SK-N-SH (cell line): Measurements from ENCODE around the gene CA6. TPM values are rescaled to one million over a fixed set of nuclear protein-coding genes. Genes with fewer than 3 reads are reported as not detected.
"Not testable (repeated sequence)": the region's sequence is repeated elsewhere in the genome, so short reads cannot be mapped to it uniquely, and the experiment has no call there.

Experiments
- CTCF ChIA-PET: fragments of 300-600, 350-600 bp; formaldehyde crosslinking; extraction: SDS; loops from one replicate; lab custom pipeline; 2021; lab: Yijun Ruan, JAX
- POLR2A ChIA-PET: fragments of 350-600 bp; sonication (Branson Sonifier 250); formaldehyde crosslinking; extraction: SDS; loops from one replicate; lab custom pipeline; 2020; ENCODE audit warnings: antibody characterized with exemption, inconsistent platforms; lab: Yijun Ruan, JAX
- DNase-seq: peaks from one replicate; pipeline ENCODE4 v3.0.0; 2012
- H2AFZ ChIP-seq: fragments of 200-600 bp; sonication (generic); 2 replicates; pipeline ENCODE4 v1.8.1; 2016; ENCODE audit warnings: antibody characterized with exemption, mild to moderate bottlenecking, low read depth
- H3F3A ChIP-seq: fragments of 200-600 bp; sonication (generic); replicated peaks from 2 replicates; pipeline ENCODE3; 2016; ENCODE audit warnings: antibody characterized with exemption, mild to moderate bottlenecking; ENCODE audit not compliant: insufficient read depth
- H3K27ac ChIP-seq, 2 experiments: fragments of 200-500 bp in 1 of 2; fragments of 200-600 bp in 1 of 2; sonication (Bioruptor generic) in 1 of 2; sonication (generic), shearing (Covaris generic) in 1 of 2; 2 replicates each; pipeline versions ENCODE4 v1.5.1 to v1.6.1; 2014 to 2016; ENCODE audit warnings: low read depth in 2 of 2, inconsistent platforms in 1 of 2, low read length in 1 of 2, mild to moderate bottlenecking in 1 of 2, mixed read lengths in 1 of 2
- H3K27me3 ChIP-seq: fragments of 200-600 bp; sonication (generic), shearing (Covaris generic); 2 replicates; pipeline ENCODE4 v1.6.1; 2016; ENCODE audit warnings: mixed run types; ENCODE audit not compliant: insufficient read depth
- H3K36me3 ChIP-seq, 2 experiments: fragments of 200-500 bp in 1 of 2; fragments of 200-600 bp in 1 of 2; sonication (Bioruptor generic) in 1 of 2; sonication (generic) in 1 of 2; replicated peaks in 1 of 2; 2 replicates each; pipeline versions ENCODE3 to v1.5.1; 2014 to 2016; ENCODE audit warnings: low read length in 1 of 2, mild to moderate bottlenecking in 1 of 2; ENCODE audit not compliant: insufficient read depth in 2 of 2, control insufficient read depth in 1 of 2
- H3K4me1 ChIP-seq, 2 experiments: fragments of 200-500 bp in 1 of 2; fragments of 200-600 bp in 1 of 2; sonication (Bioruptor generic) in 1 of 2; sonication (generic), shearing (Covaris generic) in 1 of 2; 2 replicates each; pipeline versions ENCODE4 v1.5.1 to v1.6.1; 2014 to 2016; ENCODE audit warnings: low read depth in 1 of 2, low read length in 1 of 2, mixed run types in 1 of 2; ENCODE audit not compliant: insufficient read depth in 2 of 2, control insufficient read depth in 1 of 2
- H3K4me2 ChIP-seq: fragments of 200-600 bp; sonication (generic), shearing (Covaris generic); 2 replicates; pipeline ENCODE4 v1.6.1; 2017; ENCODE audit warnings: mixed run types
- H3K4me3 ChIP-seq, 2 experiments: fragments of 200-500 bp in 1 of 2; fragments of 200-600 bp in 1 of 2; sonication (Bioruptor generic) in 1 of 2; sonication (generic), shearing (Covaris generic) in 1 of 2; 2 replicates each; pipeline versions ENCODE4 v1.5.1 to v1.8.1; 2014 to 2016; ENCODE audit warnings: low read depth in 2 of 2, inconsistent platforms in 1 of 2, low read length in 1 of 2, mild to moderate bottlenecking in 1 of 2, mixed read lengths in 1 of 2, moderate library complexity in 1 of 2
- H3K79me2 ChIP-seq: fragments of 200-600 bp; sonication (generic); 2 replicates; pipeline ENCODE4 v1.8.1; 2017; ENCODE audit warnings: mild to moderate bottlenecking; ENCODE audit not compliant: insufficient read depth
- H3K9ac ChIP-seq: fragments of 200-600 bp; sonication (generic); 2 replicates; pipeline ENCODE4 v1.6.1; 2017; ENCODE audit warnings: mixed run types
- H3K9me2 ChIP-seq: fragments of 200-600 bp; sonication (generic); 2 replicates; pipeline ENCODE4 v1.6.1; 2017; ENCODE audit warnings: mixed run types
- H3K9me3 ChIP-seq: fragments of 200-600 bp; sonication (generic); 2 replicates; pipeline ENCODE4 v1.6.1; 2017; ENCODE audit warnings: mixed run types, mild to moderate bottlenecking, moderate library complexity
- H4K20me1 ChIP-seq: fragments of 200-600 bp; sonication (generic); 2 replicates; pipeline ENCODE4 v1.6.1; 2017; ENCODE audit warnings: mild to moderate bottlenecking, mixed run types; ENCODE audit not compliant: insufficient read depth
- CHD2 ChIP-seq: fragments of 150-350 bp; IDR thresholded peaks from 2 replicates; pipeline ENCODE4 v1.6.1; 2018; ENCODE audit warnings: low read length; ENCODE audit not compliant: partially characterized antibody
- CTCF ChIP-seq: fragments of 200-600 bp; sonication (generic); IDR thresholded peaks from 2 replicates; pipeline ENCODE4 v1.6.1; 2017; ENCODE audit warnings: antibody characterized with exemption, mild to moderate bottlenecking, moderate library complexity
- ELF1 ChIP-seq: IDR thresholded peaks from 2 replicates; pipeline ENCODE4 v1.4.0; 2012
- EP300 ChIP-seq, 2 experiments: IDR thresholded peaks; 2 replicates each; pipeline versions ENCODE4 v1.4.0 to v1.6.1; 2012; ENCODE audit warnings: borderline replicate concordance in 1 of 2, low read depth in 1 of 2, low read length in 1 of 2
- FOSL2 ChIP-seq: IDR thresholded peaks from 2 replicates; pipeline ENCODE4 v1.4.0; 2012; ENCODE audit warnings: low read depth, mild to moderate bottlenecking, moderate library complexity, borderline replicate concordance
- FOXM1 ChIP-seq: IDR thresholded peaks from 2 replicates; pipeline ENCODE4 v1.4.0; 2012; ENCODE audit warnings: low read depth, mild to moderate bottlenecking
- JUND ChIP-seq: IDR thresholded peaks from 2 replicates; pipeline ENCODE4 v1.4.0; 2012
- NRF1 ChIP-seq: IDR thresholded peaks from 2 replicates; pipeline ENCODE4 v1.6.1; 2012; ENCODE audit warnings: low read depth, mild to moderate bottlenecking, low read length
- POLR2AphosphoS5 ChIP-seq: IDR thresholded peaks from 2 replicates; pipeline ENCODE4 v1.6.1; 2012; ENCODE audit warnings: low read depth, low read length
- RXRA ChIP-seq: IDR thresholded peaks from 2 replicates; pipeline ENCODE4 v1.4.0; 2012; ENCODE audit warnings: low read depth, mild to moderate bottlenecking, borderline replicate concordance
- SIN3A ChIP-seq: IDR thresholded peaks from 2 replicates; pipeline ENCODE4 v1.6.1; 2012; ENCODE audit warnings: low read depth, mild to moderate bottlenecking, low read length, moderate library complexity, borderline replicate concordance
- TAF1 ChIP-seq: IDR thresholded peaks from 2 replicates; pipeline ENCODE4 v1.6.1; 2012; ENCODE audit warnings: low read depth, mild to moderate bottlenecking, low read length, moderate library complexity, borderline replicate concordance
- TEAD4 ChIP-seq: IDR thresholded peaks from 2 replicates; pipeline ENCODE4 v1.4.0; 2012; ENCODE audit warnings: mild to moderate bottlenecking, borderline replicate concordance; ENCODE audit not compliant: insufficient read depth
- USF2 ChIP-seq: fragments of 150-350 bp; IDR thresholded peaks from 2 replicates; pipeline ENCODE4 v1.6.1; 2017; ENCODE audit warnings: antibody characterized with exemption, low read length, low read depth, borderline replicate concordance
- YY1 ChIP-seq: IDR thresholded peaks from 2 replicates; pipeline ENCODE4 v1.4.0; 2012; ENCODE audit warnings: low read depth, mild to moderate bottlenecking
- ZBTB33 ChIP-seq: IDR thresholded peaks from 2 replicates; pipeline ENCODE4 v1.4.0; 2012; ENCODE audit warnings: low read depth, borderline replicate concordance
- WGBS: methylation state at CpG from one replicate; pipeline ENCODE4 v1.1.6; 2017; ENCODE audit warnings: low lambda C conversion rate; 5-methylcytosine and 5-hydroxymethylcytosine counted together
- polyA plus RNA-seq, 3 experiments: library from polyadenylated mRNA; depleted of rRNA; stranded (reverse); fragments of >200 nt; gene quantifications; 2 replicates each; pipeline ENCODE4 v1.2.3, GENCODE V29; 2012

Gene CA6
- polyA plus RNA-seq, 1 of the 3 experiments (the other 2 are of a cell fraction): not detected

GRCh38 chr1:8966606-8967005 lies 20.9 kb downstream of the CA6 start:
- Histone ChIP-seq H3K4me2 (no peak overlapping the region), H3F3A (no peaks in the 10 kb centered on the region), H3K9ac (no peak overlapping the region), H3K4me3 (no peak overlapping the region), H3K27me3 (no peaks in the 10 kb centered on the region), H3K9me3 (no peaks in the 10 kb centered on the region), H3K27ac (no peak overlapping the region), H3K4me1 (no peaks in the 10 kb centered on the region), H4K20me1 (no peaks in the 10 kb centered on the region), H3K36me3 (no peaks in the 10 kb centered on the region), H3K79me2 (no peaks in the 10 kb centered on the region), H3K9me2 (no peaks in the 10 kb centered on the region), H2AFZ (no peak overlapping the region)
- 98% methylated on average over 4 of the region's 4 CpGs for WGBS
- POLR2A ChIA-PET: no interaction called here
- TF ChIP-seq RXRA (no peak), SIN3A (no peak), FOSL2 (no peak), EP300 (IDR thresholded peaks at IDR 0.05; ENCODE audit: borderline replicate concordance in 1 of 2, low read depth in 1 of 2, low read length in 1 of 2) (no peak), TAF1 (no peak), ZBTB33 (no peak), YY1 (no peak)
- no peak for DNase-seq
- CTCF ChIA-PET: interaction anchor here (1.2 kb wide), 2 partner anchors 23 to 144 kb away, joined by 3 to 6 read pairs; no protein-coding TSS in a partner anchor

GRCh38 chr1:8968902-8969301 lies 23.2 kb downstream of the CA6 start:
- H3K36me3 ChIP-seq, H3K27ac ChIP-seq, H3F3A ChIP-seq, H3K27me3 ChIP-seq, CTCF ChIA-PET, H3K9me2 ChIP-seq, DNase-seq, H4K20me1 ChIP-seq, POLR2A ChIA-PET, H3K4me2 ChIP-seq, H3K4me1 ChIP-seq, H2AFZ ChIP-seq, H3K9ac ChIP-seq, H3K4me3 ChIP-seq, H3K9me3 ChIP-seq, H3K79me2 ChIP-seq: not testable (repeated sequence)
- 64% methylated on average over 9 of the region's 9 CpGs for WGBS

DNA sequence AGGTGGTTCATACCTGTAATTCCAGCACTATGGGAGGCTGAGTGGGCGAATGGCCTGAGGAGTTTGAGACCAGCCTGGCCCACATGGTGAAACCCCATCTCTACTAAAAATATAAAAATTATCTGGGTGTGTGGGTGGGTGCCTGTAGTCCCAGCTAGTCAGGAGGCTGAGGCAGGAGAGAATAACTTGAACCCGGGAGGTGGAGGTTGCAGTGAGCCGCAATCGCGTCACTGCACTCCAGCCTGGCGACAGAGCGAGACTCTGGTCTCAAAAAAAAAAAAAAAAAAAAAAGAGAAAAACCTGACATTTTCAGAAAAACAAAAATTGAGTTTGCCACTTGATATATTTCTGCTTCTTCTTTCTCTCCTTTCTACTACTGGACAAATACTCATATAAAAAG lies 24.3 kb downstream of the CA6 start:
- 82% methylated on average over 7 of the region's 7 CpGs for WGBS
- H4K20me1 ChIP-seq: no peaks in the 10 kb centered on the region
- no peaks in the 10 kb centered on the region for H3F3A ChIP-seq
- POLR2A ChIA-PET: no interaction called here
- no peak overlapping the region for H3K4me3 ChIP-seq
- no peaks in the 10 kb centered on the region for H3K9me3 ChIP-seq
- H3K4me1 ChIP-seq: no peaks in the 10 kb centered on the region
- H3K9ac ChIP-seq: no peak overlapping the region
- no peaks in the 10 kb centered on the region for H3K9me2 ChIP-seq
- no peak overlapping the region for H3K27ac ChIP-seq
- H3K4me2 ChIP-seq: no peak overlapping the region
- H3K36me3 ChIP-seq: no peaks in the 10 kb centered on the region
- CTCF ChIA-PET: no interaction called here
- H3K27me3 ChIP-seq: no peaks in the 10 kb centered on the region
- no peaks in the 10 kb centered on the region for H3K79me2 ChIP-seq
- no peak for DNase-seq
- no peak overlapping the region for H2AFZ ChIP-seq
- TF ChIP-seq EP300 (IDR thresholded peaks at IDR 0.05; ENCODE audit: borderline replicate concordance in 1 of 2, low read depth in 1 of 2, low read length in 1 of 2): no peak
- TF ChIP-seq CHD2: no peak
- TF ChIP-seq NRF1: no peak
- no peak for TF ChIP-seq TAF1
- no peak for TF ChIP-seq USF2
- no peak for TF ChIP-seq FOXM1
- TF ChIP-seq JUND: no peak
- no peak for TF ChIP-seq TEAD4
- no peak for TF ChIP-seq CTCF
- TF ChIP-seq POLR2AphosphoS5: no peak
- TF ChIP-seq ELF1: no peak
